Astrocyte of the hippocampus (primary cell): ENCODE results near the gene TYW1.
"Not testable (repeated sequence)": the region's sequence is repeated elsewhere in the genome, so short reads cannot be mapped to it uniquely, and the experiment has no call there.

Source experiments
- DNase-seq: peaks from one replicate; pipeline ENCODE4 v3.0.0; 2011; ENCODE audit warnings: low read depth, low spot score

Gene TYW1

DNA sequence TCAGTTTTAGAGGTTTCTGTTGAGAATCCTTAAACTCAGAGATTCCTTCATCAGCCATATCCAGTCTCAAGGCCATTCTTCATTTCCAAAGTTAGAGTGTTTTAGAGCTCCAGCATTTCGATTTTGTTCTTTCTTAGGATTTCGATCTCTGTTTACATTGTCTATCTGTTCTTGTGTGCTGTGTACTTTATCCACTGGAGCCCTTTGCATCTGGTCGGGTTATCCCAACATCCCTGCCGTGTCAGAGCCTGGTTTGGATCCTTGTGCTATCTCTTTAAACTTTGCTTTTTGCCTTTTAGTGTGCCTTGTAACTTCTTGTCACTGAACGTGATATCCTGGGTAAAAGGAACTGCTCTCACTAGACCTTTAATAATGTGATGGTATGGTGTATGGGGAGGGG, 131.6 kb downstream of the TYW1 start:
- not testable (repeated sequence) for DNase-seq

DNA sequence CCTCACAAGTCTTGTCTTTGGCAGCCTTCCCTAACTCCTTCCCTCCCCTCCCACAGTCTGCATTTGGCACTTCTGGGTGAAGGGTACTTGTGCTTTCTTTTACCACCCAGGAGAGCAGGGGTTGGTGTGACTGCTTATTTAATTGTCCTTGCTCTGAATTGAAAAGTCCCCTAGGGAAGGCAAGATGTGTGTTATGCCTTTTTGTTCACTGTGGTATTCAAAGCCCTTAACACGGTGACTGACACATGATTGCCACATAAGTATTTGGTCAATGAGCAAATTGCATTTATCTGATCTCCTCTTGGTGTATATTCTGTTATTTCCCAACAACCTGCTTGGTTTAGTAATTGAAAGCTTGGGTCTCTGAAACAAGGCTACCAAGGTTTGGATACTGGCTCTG, 134.1 kb downstream of the TYW1 start:
- peak; percentile 7 for DNase-seq

DNA sequence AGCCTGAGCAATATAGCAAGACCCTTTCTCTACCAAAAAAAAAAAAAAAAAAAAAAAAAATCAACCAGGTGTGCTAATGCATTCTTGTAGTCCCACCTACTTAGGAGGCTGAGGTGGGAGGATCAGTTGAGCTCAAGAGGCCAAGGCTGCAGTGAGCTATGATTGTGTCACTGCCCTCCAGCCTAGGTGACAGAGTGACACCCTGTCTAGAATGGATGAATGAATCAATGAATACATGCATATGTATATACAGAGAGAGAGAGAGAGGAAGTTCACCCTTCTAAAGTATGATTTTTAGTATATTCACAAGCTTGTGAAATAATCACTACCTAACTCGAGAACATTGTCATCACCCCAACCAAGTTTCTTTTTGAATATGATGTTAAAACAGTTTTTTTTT, 138.3 kb downstream of the TYW1 start:
- DNase-seq: not testable (repeated sequence)

DNA sequence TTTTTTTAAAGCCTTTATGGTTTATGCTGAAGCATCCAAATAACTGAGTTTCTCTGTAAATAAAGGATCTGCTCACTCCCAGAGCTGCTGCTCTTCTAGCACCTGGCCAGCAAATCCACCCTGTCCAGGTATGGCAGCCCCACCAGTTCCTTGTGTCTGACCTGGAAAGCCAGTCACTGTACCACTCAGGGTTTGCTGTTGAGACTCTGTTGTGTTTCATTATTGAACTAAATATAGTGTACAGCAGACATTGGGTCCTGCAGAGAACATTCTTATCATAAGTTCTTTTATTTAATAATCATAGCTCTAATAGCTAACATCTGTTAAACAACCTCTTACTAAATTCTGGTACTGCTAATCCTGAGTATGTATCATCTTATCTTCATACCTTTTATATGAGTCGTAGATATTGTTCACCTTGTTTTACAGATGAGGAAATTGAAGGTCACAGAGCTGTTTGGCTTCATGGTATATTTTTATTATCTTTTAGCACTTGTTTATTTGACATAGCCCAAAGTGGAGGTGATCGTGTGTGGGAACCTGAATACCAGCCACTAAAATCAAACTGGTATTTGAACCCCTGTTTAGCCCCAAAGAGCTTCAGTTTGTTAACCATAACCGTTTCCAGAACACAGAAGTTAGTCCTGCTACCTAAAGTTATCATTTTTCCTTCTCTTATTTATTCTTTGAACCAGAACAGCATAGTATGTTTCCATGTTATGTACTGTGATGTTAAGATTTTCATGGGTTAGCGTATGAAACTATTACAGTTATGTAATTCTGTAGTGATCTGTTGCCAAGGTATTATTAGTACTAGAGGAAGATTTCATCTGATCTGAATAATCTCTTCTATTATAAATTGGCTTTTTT, 139.2 kb downstream of the TYW1 start:
- DNase-seq: not testable (repeated sequence)

DNA sequence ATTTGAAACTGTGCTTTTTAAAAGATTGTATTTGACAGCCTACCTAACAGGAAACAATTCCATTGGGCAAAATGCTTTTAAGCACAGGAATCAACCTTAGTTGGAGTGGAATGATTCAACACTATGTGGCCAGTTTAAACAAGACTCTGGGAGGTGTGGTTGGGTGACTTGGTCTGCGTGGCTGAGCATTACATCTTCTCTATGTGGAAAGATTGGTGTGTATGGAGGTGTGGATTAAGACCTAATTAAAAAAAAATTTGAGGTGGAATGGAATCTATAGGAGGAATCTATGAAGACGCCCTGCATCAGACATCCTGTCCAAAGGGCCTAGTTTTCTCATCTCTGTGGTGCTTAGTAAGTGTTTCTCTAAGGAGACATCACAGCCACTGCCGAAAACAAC, 140.9 kb downstream of the TYW1 start:
- peak; percentile 25 for DNase-seq

DNA sequence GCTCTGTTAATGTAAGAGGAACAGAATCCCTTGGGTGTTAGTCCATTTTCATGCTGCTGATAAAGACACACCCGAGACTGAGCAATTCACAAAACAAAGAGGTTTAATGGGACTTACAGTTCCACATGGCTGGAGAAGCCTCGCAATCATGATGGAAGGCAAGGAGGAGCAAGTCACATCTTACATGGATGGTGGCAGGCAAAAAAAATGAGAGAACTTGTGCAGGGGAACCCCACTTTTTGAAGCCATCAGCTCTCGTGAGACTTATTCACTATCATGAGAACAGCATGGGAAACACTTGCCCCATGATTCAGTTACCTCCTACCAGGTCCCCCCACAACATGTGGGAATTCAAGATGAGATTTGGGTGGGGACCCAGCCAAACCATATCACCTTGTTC, 143.2 kb downstream of the TYW1 start:
- not testable (repeated sequence) for DNase-seq

DNA sequence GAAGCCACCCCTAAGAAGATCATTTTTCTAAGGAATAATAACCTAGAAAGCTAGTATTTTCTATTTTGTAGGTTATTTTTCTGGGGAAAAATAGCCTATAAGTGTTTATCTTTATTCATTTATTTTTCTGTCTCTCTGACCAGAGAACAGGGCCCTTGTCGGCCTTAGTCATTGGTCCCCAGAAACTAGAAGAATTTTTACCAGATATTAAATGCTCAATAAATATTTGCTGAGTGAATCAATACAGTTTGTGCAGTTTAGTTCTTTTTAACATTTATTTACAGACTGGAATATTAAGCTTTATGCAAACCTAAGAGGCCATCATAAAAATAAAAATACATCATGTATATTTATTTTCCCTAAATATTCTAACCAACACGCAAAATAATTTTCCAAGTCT, 144.4 kb downstream of the TYW1 start:
- not testable (repeated sequence) for DNase-seq

DNA sequence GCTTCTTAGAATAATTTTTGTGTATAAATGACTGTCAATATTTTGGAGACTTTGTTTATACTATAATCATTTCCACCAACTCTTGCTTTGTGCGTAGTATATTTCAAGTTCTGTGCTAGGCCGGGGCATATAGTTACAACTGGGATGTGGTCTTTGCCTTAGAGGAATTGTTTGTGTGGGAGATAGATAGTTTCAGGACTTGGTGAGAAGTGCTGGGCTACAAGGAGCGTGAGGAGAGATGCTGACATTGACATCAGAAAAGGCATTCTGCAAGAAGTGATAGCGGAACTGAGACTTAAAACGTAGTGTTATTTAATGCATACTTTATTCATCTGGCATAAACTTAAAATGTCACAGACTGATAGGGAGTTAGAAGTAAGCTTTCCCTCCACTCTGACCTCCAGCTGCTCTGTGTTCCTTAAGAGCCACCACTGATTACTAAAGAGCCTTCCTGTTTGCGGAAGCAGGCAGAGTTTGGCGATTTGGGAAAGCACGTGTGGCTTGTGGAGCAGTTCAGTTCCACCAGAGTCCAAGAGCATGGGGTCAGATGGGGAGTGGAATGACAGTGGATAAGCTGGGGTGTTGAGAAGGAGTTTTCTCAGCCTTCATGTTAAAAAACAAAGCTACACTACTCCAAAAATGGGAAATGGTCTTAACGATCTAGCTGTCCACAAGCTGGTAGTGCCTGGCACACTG, 146.6 kb downstream of the TYW1 start:
- not testable (repeated sequence) for DNase-seq

DNA sequence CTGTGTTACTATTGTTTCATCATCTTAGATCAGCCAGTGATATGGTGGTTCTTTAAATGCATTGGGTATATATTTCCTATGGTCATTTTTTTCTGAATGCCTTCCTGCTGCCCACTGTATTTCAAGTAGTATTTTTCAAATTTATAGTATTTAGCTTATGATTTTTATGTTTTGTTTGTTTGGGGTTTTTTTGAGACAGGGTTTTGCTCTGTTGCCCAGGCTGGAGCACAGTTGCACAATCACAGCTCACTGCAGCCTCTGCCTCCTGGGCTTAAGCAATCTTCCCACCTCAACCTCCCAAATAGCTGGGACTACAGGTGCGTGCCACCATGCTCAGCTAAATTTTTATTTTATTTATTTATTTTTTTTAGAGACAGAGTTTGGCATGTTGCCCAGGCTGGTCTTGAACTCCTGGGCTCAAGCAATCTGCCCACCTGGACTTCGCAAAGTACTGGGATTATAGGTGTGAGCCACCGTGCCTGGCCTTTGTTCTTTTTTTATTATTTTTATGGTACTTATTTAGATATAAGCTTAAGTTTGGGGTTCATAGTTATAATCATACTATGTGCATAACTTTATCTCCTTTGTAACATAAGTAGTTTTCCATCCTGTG, 149.1 kb downstream of the TYW1 start:
- DNase-seq: not testable (repeated sequence)

DNA sequence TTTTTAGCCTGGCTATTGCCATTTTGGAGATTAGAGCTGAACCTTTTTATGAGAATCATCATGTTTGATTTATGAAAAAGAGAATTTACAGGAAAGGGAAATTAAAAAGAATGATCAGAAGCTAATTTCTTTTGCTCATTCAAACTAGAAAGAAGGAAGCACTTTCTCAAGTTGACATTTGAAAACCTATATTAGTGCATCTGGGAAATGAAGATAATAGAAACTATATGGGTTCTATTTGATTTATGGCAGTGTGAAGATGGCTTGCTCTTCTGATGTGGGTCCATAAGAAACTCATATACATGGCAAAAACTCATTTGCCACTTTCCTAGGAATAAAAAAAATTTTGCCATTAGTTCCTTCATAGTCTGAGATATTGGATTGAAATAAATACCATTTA, 152.5 kb downstream of the TYW1 start:
- not testable (repeated sequence) for DNase-seq

DNA sequence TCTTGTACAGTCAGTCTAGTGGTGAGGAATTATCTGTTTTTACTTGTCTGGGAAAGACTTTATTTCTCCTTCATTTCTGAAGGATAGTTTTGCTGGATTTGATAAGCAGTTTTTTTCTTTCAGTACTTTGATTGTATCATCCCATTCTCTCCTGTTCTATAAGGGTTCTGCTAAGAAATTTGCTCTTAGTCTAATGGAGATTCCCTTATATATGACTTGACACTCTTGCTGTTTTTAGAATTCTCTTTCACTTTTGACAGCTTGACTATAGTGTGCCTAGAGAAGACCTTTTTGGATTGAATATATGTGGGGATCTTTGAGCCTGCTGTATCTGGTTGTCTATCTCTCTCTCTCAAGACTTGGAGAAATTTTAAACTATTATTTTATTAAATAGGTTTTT, 157.7 kb downstream of the TYW1 start:
- not testable (repeated sequence) for DNase-seq

DNA sequence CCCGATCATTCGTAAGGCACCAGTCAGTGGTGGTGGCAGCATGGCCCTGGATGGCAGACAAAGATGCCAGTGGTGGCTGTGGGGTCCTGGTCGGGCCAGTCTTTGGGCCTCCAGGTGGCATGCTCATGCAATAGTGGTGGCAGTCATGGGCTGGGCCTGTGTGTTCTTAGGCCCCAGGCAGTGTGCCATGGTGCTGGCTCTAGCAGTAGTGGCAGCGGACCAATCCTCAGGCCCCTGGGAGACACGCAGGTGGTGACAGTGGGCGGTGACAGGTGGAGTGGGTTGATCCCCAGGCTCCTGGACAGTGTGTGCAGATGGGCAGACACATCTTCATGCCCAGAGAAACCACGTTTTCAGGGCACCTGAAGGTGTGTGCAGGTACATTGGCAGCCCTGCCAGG, 159.4 kb downstream of the TYW1 start:
- not testable (repeated sequence) for DNase-seq

DNA sequence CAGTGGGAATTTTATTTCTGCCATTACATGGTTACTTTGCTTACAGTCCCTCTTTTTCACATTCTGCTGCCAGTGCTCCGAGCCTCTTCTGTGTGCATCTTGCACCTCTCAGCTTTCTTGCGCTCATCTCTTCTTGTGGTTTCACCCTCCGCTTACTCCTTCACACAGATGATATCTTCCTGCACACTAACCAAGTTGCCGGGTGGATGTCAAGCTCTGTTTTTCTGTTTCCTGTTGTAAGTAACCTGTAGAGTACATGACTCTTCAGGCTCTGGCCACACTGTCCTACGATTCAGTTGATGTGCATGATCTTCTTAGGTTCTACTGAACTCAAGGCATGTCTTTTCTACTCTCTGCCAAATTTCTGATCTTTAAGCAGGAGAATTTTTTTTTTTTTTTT, 166.7 kb downstream of the TYW1 start:
- not testable (repeated sequence) for DNase-seq

DNA sequence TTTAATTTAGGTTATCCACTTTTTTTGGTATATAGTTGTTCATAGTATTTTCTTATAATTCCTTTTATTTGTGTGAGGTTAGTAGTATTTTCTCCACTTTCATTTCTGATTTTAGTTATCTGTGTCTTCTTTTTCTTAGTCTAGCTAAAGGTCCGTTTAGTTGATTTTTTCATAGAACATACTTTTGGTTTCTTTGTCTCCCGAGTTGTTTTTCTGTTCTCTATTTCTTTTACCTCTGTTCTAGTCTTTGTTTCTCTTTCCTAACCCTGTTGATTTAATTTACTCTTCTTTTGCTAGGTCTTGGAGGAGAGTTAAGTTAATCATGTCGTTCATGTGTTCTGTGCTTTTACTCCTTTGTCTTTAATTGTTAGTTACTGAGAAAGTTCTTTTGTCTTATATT, 174.5 kb downstream of the TYW1 start:
- not testable (repeated sequence) for DNase-seq

DNA sequence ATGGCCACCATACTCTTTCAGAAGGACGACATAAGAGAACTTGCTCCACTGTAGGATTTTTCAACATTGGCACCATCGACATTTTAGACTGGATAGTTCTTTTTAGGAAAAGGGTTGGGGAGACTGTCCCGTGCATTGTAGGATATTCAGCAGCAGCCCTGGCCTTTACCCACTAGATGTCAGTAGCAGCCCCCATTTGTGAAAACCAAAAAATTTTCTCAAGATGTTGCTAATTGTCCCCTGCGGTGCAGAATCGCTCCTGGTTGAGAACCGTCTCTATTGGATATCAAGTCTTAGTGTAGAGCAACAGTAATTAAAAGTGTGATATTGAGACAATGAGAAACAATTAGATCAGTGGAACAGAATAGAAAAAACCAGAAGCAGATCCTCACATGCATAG, 180.1 kb downstream of the TYW1 start:
- not testable (repeated sequence) for DNase-seq

DNA sequence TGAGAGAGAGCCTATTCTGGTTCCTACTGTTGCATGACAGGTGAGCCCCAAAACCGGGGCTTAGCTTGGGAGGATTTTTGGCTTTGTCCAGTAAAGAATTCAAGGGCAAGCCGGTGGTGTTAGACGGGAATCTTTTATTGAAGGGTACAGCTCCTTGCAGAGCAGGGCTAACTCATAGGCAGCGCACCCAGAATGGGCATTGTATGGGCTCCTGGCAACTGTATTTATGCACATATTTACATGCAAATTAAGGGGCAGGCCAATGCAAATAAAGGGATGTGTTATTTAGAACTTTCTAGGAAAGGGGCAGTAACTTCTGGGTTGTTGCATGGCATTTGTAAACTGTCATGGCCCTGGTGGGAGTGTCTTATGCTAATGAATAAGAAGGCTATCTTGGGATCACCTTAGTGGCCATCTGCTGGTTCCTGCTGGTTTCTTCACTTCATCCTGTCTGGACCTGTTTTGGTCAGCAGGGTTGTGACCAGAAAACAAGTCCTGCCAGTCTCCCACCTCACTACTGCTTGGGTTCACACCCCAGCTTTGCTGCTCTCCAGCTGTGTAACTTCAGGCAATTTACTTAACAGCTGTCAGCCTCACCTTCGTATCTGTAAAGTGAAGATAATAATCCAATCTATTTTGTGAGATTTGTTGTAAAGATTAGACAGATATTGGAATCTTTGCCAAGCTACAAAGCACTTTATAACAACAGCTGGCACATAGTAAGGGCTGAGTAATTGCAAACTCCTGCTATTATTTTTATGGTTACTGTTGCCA, 182.5 kb downstream of the TYW1 start:
- DNase-seq: not testable (repeated sequence)

DNA sequence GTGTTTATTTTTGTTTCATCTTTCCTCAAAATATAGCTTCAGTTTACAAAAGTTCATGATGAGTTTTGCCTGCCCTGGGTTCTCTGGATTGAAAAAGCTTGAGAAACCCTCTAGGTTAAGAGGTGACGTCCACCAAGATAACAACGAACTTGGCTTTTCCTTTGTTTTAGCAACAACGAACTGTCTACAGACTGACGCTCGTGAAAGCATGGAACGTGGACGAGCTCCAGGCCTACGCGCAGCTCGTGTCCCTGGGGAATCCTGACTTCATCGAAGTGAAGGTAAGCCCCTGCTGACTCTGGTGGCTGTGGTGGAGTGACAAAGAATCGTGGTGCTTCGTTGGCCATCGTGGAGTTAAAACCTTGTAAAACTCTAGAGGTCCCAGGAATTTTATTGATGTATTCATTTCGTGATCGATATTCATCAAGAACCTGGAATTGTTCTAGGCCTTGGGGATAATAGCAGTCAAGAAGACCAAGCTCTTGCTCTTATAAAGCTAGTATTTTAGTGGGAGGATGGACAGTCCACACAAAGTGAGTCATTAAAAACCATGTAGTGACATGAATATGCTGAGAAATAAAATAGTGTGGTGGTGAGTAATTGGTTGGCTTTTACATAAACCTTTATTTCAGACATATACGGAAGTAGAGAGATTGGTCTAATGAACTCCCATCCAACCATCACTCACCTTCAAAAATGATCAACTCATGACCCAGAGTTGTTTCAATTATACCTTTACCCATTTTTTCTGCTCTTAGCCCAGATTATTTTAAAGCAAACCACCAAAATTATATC, 186.5 kb downstream of the TYW1 start:
- DNase-seq: not testable (repeated sequence)

DNA sequence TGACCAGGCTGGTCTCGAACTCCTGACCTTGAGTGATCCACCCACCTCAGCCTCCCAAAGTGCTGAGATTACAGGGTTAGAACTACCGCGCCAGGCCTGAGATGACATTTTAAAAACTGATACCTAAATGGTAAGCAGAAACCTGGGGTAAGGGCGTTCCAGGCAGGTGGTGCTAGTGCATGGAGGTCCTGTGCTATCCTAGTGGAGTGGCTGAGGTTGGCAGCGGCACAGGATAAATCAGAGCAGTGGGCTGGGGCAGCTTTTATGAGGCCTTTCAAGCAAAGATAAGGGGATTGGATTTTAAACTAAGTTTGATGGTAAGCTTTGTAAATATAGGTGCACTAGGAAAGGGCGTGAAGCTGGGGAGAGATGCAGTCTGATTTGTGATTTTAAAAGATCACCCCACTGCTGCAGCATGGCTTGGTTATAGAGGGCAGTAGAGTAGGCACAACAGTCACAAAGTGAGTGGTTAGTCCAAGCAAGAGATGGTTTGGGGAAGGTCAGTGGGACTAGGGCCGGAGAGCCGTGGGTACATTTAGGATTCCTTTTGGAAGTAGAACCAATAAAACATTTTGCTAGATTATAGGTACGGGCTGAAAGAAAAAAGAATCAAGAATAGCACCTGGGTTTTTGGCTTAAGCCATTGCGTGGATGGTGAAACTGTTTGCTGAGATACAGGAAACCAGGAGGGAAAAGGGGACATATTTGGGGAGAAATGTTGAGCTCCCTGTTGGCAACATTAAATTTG, 188.5 kb downstream of the TYW1 start:
- DNase-seq: not testable (repeated sequence)

DNA sequence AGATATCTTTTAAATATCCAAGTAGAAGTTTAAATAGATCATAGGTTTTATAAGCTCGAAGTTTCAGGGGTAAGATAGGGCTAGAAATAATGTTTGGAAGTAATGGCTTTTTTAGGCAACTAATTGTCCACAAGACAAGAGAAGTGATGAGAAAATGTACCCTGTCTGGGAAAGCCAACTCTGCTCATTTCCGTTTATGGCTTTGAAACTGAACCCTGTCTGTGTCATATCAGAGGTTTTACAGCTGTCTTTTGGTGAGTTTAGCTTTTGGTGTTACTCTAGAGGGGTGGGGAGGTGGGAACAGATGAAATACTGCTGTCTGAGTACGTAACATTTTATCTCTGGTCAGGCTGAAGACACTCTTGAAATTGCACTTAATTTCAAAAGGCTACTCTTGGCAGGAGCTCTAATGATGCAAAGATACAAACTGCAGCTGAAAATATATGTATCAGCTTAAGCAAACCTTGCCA, 189.1 kb downstream of the TYW1 start:
- not testable (repeated sequence) for DNase-seq

DNA sequence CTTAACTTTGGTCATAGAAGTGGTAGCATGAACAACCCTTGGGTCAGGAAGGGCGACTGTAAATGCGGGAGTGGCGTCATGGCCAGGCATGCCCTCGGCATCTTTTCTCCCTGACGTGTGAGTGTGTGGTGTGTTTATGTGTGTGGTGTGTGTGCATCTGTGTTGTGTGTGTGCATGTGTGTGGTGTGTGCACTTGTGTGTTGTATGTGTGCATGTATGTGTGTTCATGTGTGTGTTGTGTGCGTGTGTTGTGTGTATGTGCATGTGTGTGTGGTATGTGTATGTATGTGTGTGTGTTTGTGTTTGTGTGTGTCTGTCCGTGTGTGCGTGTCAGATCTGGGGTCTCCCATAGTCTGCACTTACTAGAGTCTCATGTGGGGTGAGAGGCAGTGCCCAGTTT, 192.5 kb downstream of the TYW1 start:
- DNase-seq: not testable (repeated sequence)
